Measurements from ENCODE around the gene PITX1. TPM values are rescaled to one million over a fixed set of nuclear protein-coding genes. Genes with fewer than 3 reads are reported as not detected.
"Not testable (repeated sequence)": the region's sequence is repeated elsewhere in the genome, so short reads cannot be mapped to it uniquely, and the experiment has no call there.

Gene PITX1
- polyA plus RNA-seq, 1 donor: 19.6 TPM

DNA sequence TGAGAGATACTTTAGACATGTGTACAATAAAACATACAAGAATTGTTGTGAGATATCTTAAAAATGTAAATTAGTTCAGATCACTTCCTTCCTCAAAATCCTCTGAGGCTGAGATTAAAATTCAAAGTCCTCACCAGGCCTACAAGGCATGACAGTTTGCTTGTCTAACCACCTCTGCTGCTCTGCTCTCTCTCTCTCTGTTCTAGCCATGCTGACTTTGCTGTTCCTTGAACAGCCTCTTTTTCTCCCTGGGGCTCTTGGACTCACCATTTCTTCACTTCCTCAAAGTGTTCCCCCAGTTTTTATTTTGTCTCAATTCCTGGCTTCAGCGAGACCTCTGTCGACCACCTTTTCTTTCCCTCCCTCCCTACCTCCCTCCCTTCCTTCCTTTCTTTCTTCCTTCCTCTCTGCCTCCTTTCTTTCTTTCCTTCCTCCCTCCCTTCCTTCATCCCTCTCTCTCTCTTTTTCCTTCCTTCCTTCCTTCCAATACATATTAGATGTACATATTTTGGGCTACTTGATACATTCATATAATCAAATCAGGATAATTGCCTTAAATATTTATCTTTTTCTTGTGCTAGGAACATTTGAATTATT is 39.4 kb downstream of the PITX1 start:
- no peak overlapping the region for H3K27ac ChIP-seq (ENCODE audit: low read length)

DNA sequence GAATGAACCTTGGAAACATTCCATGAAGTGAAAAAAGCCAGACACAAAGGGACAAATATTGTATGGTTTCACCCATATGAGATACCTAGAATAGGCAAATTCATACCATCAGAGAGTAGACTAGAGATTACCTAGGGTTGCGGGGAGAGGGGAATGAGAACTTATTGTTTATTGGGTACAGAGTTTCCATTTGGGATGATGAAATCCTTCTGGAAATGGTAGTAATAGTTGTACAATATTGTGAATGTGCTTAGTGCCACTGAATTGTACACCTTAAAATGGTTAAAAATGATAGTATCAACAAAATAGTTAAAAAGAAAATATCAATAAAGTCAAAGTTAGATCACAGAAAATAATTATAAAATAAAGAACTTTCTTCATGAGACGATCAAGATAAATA is 40.9 kb downstream of the PITX1 start:
- Histone ChIP-seq H3K27ac (ENCODE audit: low read length) (no peak overlapping the region), H3K9me3 (ENCODE audit: control insufficient read depth, low read depth, low read length) (peaks cover 2% of the 10 kb centered on the region), H3K27me3 (ENCODE audit: control insufficient read depth, insufficient read depth, low read length) (no peaks in the 10 kb centered on the region), H3K36me3 (ENCODE audit: control insufficient read depth, insufficient read depth, low read length) (no peaks in the 10 kb centered on the region), H3K4me1 (ENCODE audit: control insufficient read depth, insufficient read depth, low read length) (no peaks in the 10 kb centered on the region), H3K4me3 (ENCODE audit: low read length) (no peak overlapping the region)
- WGBS (ENCODE audit: insufficient coverage, low lambda C conversion rate): 100% methylated on average over 1 of the region's 2 CpGs
- DNase-seq: no peak

More for the DNA sequence above, 39.4 kb downstream of the PITX1 start:
- WGBS (ENCODE audit: insufficient coverage, low lambda C conversion rate): 85% methylated on average over 2 of the region's 2 CpGs
- no peak for DNase-seq
- H3K4me1 ChIP-seq (ENCODE audit: control insufficient read depth, insufficient read depth, low read length): no peaks in the 10 kb centered on the region
- peaks cover 2% of the 10 kb centered on the region for H3K9me3 ChIP-seq (ENCODE audit: control insufficient read depth, low read depth, low read length)
- no peak overlapping the region for H3K4me3 ChIP-seq (ENCODE audit: low read length)
- no peaks in the 10 kb centered on the region for H3K27me3 ChIP-seq (ENCODE audit: control insufficient read depth, insufficient read depth, low read length)
- H3K36me3 ChIP-seq (ENCODE audit: control insufficient read depth, insufficient read depth, low read length): no peaks in the 10 kb centered on the region

DNA sequence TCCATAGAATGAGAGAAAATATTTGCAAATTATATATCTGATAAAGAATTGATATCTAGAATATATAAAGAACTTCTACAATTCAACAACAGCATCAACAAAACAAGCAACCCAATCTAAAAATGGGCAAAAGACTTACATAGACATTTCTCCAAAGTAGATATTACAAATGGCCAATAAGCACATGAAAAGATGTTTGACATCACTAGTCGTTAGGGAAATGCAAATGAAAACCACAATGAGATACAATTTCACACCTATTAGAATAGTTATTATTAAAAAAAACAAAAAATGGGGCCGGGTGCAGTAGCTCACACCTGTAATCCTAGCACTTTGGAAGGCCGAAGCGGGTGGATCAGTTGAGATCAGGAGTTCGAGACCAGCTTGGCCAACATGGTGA is 41.9 kb downstream of the PITX1 start:
- H3K4me3 ChIP-seq (ENCODE audit: low read length): no peak overlapping the region
- no peaks in the 10 kb centered on the region for H3K4me1 ChIP-seq (ENCODE audit: control insufficient read depth, insufficient read depth, low read length)
- WGBS (ENCODE audit: insufficient coverage, low lambda C conversion rate): 93% methylated on average over 3 of the region's 5 CpGs
- H3K27ac ChIP-seq (ENCODE audit: low read length): no peak overlapping the region
- peaks cover 2% of the 10 kb centered on the region for H3K9me3 ChIP-seq (ENCODE audit: control insufficient read depth, low read depth, low read length)
- no peaks in the 10 kb centered on the region for H3K27me3 ChIP-seq (ENCODE audit: control insufficient read depth, insufficient read depth, low read length)
- H3K36me3 ChIP-seq (ENCODE audit: control insufficient read depth, insufficient read depth, low read length): no peaks in the 10 kb centered on the region
- DNase-seq: no peak

DNA sequence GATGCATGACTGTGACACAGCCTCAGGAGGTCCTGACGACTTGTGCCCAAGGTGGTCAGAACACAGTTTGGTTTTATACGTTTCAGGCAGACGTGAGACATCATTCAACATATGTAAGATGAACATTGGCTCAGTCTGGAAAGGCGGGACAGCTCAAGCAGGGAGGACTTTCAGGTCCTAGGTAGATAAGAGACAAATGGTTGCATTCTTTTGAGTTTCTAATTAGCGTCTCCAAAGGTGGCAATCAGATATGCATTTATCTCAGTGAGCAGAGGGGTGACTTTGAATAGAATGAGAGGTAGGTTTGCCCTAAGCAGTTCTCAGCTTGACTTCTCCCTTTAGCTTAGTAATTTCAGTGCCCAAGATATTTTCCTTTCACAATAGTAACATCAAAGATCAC is 43.8 kb downstream of the PITX1 start:
- H3K4me1 ChIP-seq (ENCODE audit: control insufficient read depth, insufficient read depth, low read length); H3K4me3 ChIP-seq (ENCODE audit: low read length); H3K36me3 ChIP-seq (ENCODE audit: control insufficient read depth, insufficient read depth, low read length); H3K9me3 ChIP-seq (ENCODE audit: control insufficient read depth, low read depth, low read length); H3K27ac ChIP-seq (ENCODE audit: low read length); H3K27me3 ChIP-seq (ENCODE audit: control insufficient read depth, insufficient read depth, low read length); DNase-seq: not testable (repeated sequence)
- no CpG with 5 or more reads among the region's 5 CpGs for WGBS (ENCODE audit: insufficient coverage, low lambda C conversion rate)

DNA sequence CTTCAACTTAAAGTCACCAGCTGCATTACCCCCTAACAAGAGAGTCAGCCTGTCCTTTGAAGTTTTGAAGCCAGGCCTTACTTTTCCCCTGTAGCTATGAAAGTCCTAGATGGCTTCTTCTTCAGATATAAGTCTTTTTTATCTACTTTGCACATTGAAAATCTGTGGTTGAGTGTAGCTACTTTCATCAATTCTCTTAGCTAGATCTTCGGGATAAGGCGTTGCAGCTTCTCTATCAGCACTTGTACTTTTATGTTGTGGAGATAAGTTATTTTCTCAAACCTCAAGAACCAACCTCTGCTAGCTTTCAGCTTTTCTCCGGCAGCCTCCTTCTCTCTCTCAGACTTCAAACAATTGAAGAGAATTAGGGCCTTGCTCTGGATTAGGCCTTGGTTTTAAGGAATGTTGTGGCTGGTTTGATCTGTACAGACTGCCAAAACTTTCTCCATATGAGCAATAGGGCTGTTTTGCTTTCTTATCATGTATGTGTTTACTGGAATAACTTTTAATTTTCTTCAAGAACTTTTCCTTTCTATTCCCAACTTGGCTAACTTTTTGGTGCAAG is 44.7 kb downstream of the PITX1 start:
- WGBS (ENCODE audit: insufficient coverage, low lambda C conversion rate): no CpG with 5 or more reads among the region's 3 CpGs
- no peaks in the 10 kb centered on the region for H3K36me3 ChIP-seq (ENCODE audit: control insufficient read depth, insufficient read depth, low read length)
- H3K4me1 ChIP-seq (ENCODE audit: control insufficient read depth, insufficient read depth, low read length): no peaks in the 10 kb centered on the region
- H3K27ac ChIP-seq (ENCODE audit: low read length): no peak overlapping the region
- peaks cover 2% of the 10 kb centered on the region for H3K9me3 ChIP-seq (ENCODE audit: control insufficient read depth, low read depth, low read length)
- DNase-seq: no peak
- no peak overlapping the region for H3K4me3 ChIP-seq (ENCODE audit: low read length)
- H3K27me3 ChIP-seq (ENCODE audit: control insufficient read depth, insufficient read depth, low read length): no peaks in the 10 kb centered on the region

DNA sequence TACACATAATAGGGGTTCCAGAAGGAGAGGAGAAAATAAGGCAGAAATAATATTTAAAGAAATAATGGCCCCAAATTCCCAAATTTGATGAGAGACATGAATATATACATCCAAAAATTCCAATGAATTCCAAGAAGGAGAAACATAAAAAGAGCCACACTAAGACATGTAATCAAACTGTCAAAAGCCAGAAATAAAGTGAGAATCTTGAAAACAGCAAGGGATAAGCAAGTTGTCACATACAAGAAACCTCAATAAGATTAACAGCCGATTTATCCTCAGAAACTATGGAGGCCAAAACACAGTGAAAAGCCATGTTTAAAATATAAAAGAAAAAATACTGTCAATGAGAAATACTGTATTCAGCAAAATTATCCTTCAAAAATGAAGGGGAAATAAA is 51.8 kb downstream of the PITX1 start:
- Histone ChIP-seq H3K27ac (ENCODE audit: low read length) (no peak overlapping the region), H3K36me3 (ENCODE audit: control insufficient read depth, insufficient read depth, low read length) (no peaks in the 10 kb centered on the region), H3K9me3 (ENCODE audit: control insufficient read depth, low read depth, low read length) (peaks cover 26% of the 10 kb centered on the region), H3K27me3 (ENCODE audit: control insufficient read depth, insufficient read depth, low read length) (no peaks in the 10 kb centered on the region), H3K4me1 (ENCODE audit: control insufficient read depth, insufficient read depth, low read length) (no peaks in the 10 kb centered on the region), H3K4me3 (ENCODE audit: low read length) (no peak overlapping the region)
- 100% methylated on average over 1 of the region's 1 CpG for WGBS (ENCODE audit: insufficient coverage, low lambda C conversion rate)
- DNase-seq: no peak

DNA sequence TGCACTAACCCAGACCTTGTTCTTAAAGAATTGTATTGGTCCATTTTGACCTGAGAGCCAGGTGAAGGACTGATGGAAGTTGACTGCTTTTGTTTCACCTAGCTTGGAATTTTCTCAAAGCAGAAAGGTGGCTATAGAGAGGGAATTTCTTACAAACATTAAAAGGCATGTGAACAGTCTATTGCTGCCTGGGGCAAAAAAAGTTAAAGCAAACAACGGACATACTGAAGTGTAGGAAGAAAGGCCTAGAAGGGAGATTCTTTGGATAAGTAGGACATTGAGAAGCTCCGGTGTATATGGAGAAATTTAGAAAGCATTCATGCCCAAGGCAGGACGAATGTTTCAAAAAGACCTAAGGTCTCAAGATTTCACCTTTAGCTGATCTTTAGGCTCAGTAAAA is 54.6 kb downstream of the PITX1 start:
- H3K9me3 ChIP-seq (ENCODE audit: control insufficient read depth, low read depth, low read length): peaks cover 29% of the 10 kb centered on the region
- H3K27me3 ChIP-seq (ENCODE audit: control insufficient read depth, insufficient read depth, low read length): no peaks in the 10 kb centered on the region
- 88% methylated on average over 1 of the region's 3 CpGs for WGBS (ENCODE audit: insufficient coverage, low lambda C conversion rate)
- H3K27ac ChIP-seq (ENCODE audit: low read length): no peak overlapping the region
- H3K36me3 ChIP-seq (ENCODE audit: control insufficient read depth, insufficient read depth, low read length): no peaks in the 10 kb centered on the region
- no peak overlapping the region for H3K4me3 ChIP-seq (ENCODE audit: low read length)
- no peaks in the 10 kb centered on the region for H3K4me1 ChIP-seq (ENCODE audit: control insufficient read depth, insufficient read depth, low read length)
- no peak for DNase-seq

Other genes with a start within 250 kb of the PITX1 start
- 61.7 TPM for gene C5orf24, start 188.3 kb downstream of the PITX1 start, polyA plus RNA-seq
- gene TXNDC15, start 159.9 kb downstream of the PITX1 start, polyA plus RNA-seq: 39.0 TPM
- 15.8 TPM for gene PCBD2, start 129.1 kb downstream of the PITX1 start, polyA plus RNA-seq
- 1.4 TPM for gene CATSPER3, start 66.3 kb downstream of the PITX1 start, polyA plus RNA-seq